Lower leg skin (tissue), 3 donors: Measurements from ENCODE around the gene TANGO6.

Experiments
- CTCF ChIP-seq, 3 donors: fragments of 450-650 bp; IDR thresholded peaks; one replicate each; pipeline ENCODE4 v1.5.1; 2016; ENCODE audit warnings: antibody characterized with exemption in 3 of 3, mild to moderate bottlenecking in 3 of 3, moderate library complexity in 2 of 3
- POLR2A ChIP-seq, 2 donors: fragments of 450-650 bp; IDR thresholded peaks; one replicate each; pipeline ENCODE4 v1.6.1; 2016 to 2017; ENCODE audit warnings: antibody characterized with exemption in 2 of 2, mild to moderate bottlenecking in 1 of 2, moderate library complexity in 1 of 2

- no peak for TF ChIP-seq CTCF (IDR thresholded peaks at IDR 0.05)
- no peak for TF ChIP-seq POLR2A (IDR thresholded peaks at IDR 0.05)
Measured at GRCh38 chr16:69093974-69094373, 250.6 kb downstream of the TANGO6 start.
